NT2/D1 (cell line): ENCODE measurements around the gene SCYGR7.

Experiments used
- SUZ12 ChIP-seq: IDR thresholded peaks from 2 replicates; pipeline ENCODE4 v1.6.1; 2011; ENCODE audit not compliant: insufficient read length, insufficient read depth; ENCODE audit errors: extremely low read depth
- YY1 ChIP-seq: IDR thresholded peaks from 2 replicates; pipeline ENCODE4 v1.6.1; 2011; ENCODE audit not compliant: insufficient read length, insufficient read depth
- ZNF274 ChIP-seq: IDR thresholded peaks from 2 replicates; pipeline ENCODE4 v1.6.1; 2011; ENCODE audit warnings: mild to moderate bottlenecking, low read depth, low read length

GRCh38 chr2:227759411-227760118 lies 31.4 kb downstream of the SCYGR7 start:
- TF ChIP-seq ZNF274 (no peak), YY1 (no peak), SUZ12 (no peak)
